Activated T-cell treated with anti-CD3 and anti-CD28 coated beads for 4 hours (primary cell): Measurements from ENCODE around the gene PPAN.

Experiments used
- DNase-seq: peaks from one replicate; pipeline ENCODE4 v3.0.0-alpha.2; 2020

PPAN gene

GRCh38 chr19:10113964-10114650 is 7.9 kb downstream of the PPAN start:
- DNase-seq: no peak

- DNase-seq: no peak
Observed at GRCh38 chr19:10114651-10115391, 8.7 kb downstream of the PPAN start.

DNA sequence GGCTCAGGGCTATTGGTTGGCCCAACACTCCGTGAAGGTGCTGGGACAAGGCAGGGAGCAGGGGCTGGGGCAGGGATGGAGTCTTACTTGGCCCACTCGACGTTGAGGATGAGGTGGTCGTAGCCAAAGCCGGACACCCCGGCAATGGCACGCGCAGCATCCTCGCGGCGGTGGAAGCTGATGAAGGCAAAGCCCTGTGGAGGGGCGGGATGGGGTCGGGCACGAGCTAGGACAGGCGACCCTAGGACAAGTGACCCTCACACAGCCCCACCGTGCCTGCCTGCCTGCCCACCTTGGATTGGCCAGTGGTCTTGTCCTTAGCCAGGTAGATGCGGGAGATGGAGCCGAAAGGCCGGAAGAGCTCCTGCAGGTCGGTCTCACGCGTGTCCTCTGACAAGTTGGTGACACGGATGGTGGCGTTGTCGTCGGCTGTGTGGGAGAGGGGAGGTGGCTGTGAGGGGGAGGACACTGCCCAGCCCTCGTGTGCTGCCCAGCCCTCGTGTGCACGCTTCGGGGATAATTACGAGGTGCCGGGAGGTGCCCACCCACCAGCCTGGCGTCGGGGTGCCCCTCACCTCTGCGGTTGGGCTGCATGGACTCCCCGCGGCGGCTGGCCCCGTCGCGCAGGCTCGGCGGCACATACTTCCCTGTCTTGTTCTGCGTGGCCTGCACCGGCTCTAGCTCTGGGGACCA is 9.4 kb downstream of the PPAN start:
- no peak for DNase-seq

DNA sequence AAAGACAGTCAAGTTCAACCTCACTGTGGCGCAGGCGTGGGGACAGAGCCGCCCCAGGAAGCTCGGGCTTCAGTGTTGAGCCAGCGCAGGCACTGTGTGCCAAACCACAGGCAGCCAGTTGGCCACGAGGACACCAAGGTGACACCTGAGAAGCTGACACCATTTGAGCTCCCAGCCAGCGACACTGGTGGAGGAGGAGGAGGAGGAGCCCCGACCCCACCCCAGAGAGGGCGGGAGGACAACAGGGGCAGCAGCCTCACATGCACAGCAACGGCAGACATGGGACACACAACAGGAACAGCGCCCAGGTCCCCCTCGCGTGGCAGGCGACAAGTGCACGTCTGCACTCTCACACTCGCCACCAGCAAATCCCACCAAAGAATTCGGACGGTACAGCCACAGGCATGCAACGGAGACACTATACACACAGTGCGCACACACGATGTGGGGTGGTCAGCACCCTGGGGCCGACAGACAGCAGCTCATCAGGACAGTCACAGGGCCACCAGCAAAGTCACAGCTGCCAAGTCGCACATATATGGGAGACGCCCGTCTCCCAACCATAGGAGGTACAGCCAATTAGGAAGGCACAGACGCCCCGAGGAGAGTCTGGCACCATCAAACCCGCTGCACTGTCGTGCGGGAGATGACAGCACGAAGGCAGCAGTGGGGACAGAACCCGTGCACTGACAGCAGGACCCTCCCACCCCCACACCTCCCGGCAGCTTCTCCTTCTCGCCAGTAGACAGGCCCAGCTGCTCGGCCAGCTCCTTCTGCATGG is 10.1 kb downstream of the PPAN start:
- no peak for DNase-seq

GRCh38 chr19:10116866-10117616 is 10.9 kb downstream of the PPAN start:
- no peak for DNase-seq

- no peak for DNase-seq
Observed at GRCh38 chr19:10118960-10119359, 12.8 kb downstream of the PPAN start.

GRCh38 chr19:10120538-10121189 is 14.5 kb downstream of the PPAN start:
- DNase-seq: no peak

GRCh38 chr19:10122045-10122444 is 15.9 kb downstream of the PPAN start:
- no peak for DNase-seq

DNA sequence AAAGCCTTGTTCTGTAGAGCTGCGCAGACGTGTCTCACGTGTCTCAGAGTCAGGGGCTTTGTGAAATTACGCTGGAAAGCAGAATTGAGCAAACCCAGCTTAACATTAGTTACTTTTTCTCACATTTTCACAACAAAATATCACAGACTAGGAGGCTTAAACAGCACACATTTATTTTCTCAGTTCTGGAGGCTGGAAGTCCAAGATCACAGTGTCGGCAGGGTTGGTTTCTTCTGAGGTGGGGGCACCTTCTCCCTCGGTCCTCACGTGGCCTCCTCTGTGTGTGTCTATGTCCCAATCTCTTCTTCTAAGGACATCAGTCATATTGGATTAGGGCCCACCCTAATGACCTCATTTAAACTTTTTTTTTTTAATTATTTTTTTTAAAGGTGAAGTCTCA is 18.3 kb downstream of the PPAN start:
- no peak for DNase-seq

DNA sequence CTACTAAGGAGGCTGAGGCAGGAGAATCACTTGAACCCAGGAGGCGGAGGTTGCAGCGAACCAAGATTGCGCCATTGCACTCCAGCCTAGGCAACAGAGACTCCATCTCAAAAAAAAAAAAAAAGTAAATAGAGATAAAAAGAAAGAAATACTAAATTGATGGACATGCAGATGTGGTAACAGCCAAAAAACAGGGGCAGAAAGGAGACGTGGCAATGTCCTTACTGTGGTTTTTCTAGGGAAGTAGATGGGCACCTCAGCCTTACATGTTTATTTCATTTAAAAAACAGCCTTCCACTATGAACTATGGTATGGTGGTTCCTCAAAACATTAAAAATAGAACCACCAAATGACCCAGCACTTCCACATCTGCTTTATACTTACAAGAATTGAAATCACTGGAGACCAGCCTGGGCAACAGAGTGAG is 20.1 kb downstream of the PPAN start:
- DNase-seq: no peak

DNA sequence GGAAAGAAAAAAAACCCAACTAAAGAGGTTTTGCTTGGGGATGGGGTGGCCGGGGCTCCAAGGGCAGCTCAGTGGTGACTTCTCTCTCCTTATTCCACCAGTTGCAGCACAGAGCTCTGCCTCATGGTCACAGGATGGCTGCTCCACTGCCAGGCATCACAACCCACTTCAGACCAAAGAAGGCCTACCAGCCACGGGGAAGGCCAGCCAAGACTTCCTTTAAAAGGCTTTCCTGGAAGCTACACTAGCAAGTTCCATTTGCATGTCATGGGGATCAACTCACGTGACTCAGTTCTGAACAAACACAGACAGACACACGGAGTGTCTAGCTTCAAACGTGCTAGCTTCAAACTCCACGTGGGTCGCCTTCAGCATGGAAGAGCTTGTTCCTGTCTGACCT is 26.7 kb downstream of the PPAN start:
- no peak for DNase-seq

GRCh38 chr19:10133596-10133995 is 27.4 kb downstream of the PPAN start:
- no peak for DNase-seq

DNA sequence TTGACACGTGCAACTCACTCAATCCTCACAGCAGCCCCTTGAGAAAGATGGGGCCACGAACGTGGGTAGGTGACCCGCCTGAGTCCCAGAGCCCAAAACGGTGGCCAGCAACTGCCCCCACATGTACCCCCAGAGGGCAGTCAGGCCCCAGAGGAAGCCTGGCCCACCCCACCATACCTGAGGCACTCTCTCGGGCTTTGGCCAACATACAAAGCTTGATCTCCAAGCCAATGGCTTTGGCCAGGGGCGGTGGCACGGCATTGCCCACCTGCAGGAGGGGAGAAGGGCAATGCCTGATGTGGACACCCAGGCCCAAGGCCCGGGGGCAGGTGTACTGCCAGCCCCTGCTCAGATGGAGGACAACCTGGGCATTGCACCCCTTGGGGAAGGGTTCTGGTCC is 27.9 kb downstream of the PPAN start:
- DNase-seq: no peak

DNA sequence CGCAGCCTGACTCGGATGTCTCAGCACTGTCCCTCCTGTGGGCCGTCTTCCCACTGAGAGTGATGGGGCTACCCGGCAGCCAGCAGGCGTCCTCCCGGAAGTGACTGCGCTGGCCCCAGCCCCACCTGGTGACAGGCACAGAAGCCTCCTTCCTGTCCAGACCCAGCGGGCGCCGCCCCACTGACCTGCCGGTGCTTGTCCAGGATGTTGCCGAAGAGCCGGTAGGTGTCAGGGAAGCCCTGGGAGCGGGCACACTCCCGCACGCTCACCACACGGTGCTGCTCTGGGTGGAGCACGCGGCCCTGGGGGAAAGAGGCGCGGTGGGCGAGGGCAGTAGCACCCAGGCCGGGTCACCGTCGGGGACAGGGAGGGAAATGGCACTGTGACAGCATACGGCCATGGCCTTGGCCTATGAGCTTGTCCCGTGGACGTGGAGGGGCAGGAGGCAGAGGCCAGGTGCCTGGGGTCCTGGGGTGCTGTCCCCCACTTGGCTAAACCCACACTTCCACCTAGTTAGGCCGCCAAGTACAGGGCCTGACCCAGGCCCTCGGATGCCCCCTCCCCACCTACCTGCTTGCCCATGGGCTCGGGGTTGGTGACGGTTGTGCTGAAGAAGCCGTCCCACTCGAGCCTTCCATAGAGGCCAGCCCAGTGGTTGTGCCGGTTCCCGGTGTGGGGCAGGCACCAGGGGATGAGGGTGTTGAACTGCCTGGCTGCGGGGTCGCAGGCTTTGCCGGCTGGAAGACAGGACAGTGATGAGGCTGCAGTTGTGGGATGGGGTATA is 29.6 kb downstream of the PPAN start:
- no peak for DNase-seq

DNA sequence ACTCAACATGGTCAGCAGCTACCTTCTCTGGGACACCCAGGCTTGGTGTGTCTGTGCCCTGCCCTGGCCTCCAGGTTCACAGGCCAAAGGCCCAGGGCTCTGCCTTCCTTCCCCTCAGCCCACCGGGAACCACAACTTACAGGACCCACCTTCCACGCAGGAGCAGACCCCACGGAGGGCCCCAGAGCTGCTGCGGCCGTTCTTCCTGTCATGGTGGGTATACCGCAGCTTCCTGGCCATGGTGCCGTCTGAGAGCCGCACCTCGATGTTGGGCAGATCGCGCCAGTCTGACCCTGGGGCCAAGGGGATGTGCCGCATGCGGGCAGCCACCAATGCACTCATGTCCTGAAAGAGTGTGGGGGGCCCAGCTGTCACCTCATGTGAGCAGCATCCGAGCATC is 30.8 kb downstream of the PPAN start:
- no peak for DNase-seq

GRCh38 chr19:10137751-10138682 is 31.9 kb downstream of the PPAN start:
- DNase-seq: no peak

DNA sequence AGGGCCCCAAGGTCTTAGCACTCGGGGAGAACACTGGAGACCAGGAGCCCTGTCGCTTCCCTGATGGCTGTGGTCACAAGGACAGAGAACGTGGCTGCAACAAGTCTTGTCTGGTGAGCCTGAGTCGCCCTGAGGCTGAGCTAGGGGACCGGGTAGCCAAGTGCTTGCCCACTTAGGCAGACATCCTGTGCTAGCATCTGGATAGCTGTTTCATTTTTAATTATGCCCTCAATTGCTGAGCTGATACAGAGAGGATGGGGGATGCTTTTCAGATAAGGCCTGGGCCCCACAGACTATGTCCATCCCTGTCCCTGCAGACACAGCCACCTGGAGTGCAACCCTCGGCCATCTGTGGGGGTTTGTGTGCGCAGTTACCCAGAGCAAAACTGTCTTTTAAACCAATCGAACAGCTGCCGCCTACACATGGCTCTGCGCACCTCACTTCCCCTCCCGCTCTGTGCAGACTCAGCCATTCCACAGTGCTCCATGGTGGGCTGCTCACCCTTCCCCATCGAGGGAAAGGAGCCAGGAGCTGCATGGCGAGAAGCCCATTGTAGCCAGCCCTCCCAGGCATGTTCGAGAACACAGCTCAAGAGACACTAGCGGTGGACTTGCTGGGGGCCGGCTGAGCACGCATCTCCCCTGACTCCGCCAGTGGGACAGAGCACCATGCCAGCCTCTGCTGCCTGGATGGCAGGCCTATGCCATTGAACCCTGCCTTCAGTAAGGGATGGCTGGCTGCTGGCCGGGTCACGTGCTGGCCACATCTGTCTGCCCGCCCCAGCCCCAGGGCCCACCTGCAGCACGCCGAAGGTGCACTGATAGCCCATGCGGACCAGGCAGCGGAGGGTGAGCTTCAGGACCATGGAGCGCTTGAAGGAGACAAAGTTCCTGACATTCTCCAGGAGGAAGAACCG is 33.0 kb downstream of the PPAN start:
- DNase-seq: no peak

DNA sequence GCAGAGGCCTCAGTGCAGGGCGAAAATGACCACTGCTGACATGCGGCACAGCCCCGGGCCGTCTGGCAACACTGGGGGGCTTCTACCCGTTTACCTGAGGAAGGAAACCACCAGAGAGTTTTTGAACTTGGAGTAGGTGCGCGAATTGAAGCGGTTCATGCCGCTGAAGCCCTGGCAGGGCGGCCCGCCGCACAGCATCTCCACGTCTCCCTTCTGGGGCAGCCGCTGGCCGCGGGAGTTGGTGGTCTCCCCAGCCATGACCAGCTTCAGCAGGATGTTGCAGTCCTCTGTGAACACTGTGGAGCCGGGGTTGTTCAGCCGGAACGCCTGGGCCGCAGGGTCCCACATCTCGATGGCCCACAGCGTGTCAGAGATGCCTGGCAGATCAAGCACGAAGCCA is 33.8 kb downstream of the PPAN start:
- no peak for DNase-seq

- no peak for DNase-seq
Observed at GRCh38 chr19:10141479-10141878, 35.3 kb downstream of the PPAN start.
